HEK293 (cell line): ENCODE data around the gene GCNT1.

Experiments
- CTCF ChIP-seq: fragments of 450-650 bp; formaldehyde crosslinking; IDR thresholded peaks from 2 replicates; pipeline ENCODE4 v1.5.1; 2016; ENCODE audit warnings: missing biosample characterization, missing genetic modification characterization
- GLIS1 ChIP-seq: fragments of 450-650 bp; formaldehyde crosslinking; IDR thresholded peaks from 2 replicates; pipeline ENCODE4 v1.5.1; 2016; ENCODE audit warnings: missing biosample characterization, missing genetic modification characterization
- KLF16 ChIP-seq: fragments of 450-650 bp; formaldehyde crosslinking; IDR thresholded peaks from 2 replicates; pipeline ENCODE4 v1.5.1; 2017; ENCODE audit warnings: missing biosample characterization, missing genetic modification characterization
- TCF7L2 ChIP-seq: IDR thresholded peaks from 2 replicates; pipeline ENCODE4 v1.6.1; 2011; ENCODE audit warnings: low read depth, mild to moderate bottlenecking, inconsistent platforms, low read length, moderate library complexity, borderline replicate concordance
- ZBTB8A ChIP-seq: fragments of 450-650 bp; formaldehyde crosslinking; IDR thresholded peaks from 2 replicates; pipeline ENCODE4 v1.5.1; 2016; ENCODE audit warnings: missing biosample characterization, missing genetic modification characterization
- ZFP69B ChIP-seq: fragments of 450-650 bp; formaldehyde crosslinking; IDR thresholded peaks from 2 replicates; pipeline ENCODE4 v1.5.1; 2016; ENCODE audit warnings: missing biosample characterization, missing genetic modification characterization
- ZNF138 ChIP-seq: fragments of 450-650 bp; formaldehyde crosslinking; IDR thresholded peaks from 2 replicates; pipeline ENCODE4 v1.5.1; 2016; ENCODE audit warnings: missing biosample characterization, missing genetic modification characterization, borderline replicate concordance
- ZNF184 ChIP-seq: fragments of 450-650 bp; IDR thresholded peaks from 2 replicates; pipeline ENCODE4 v1.5.1; 2018; ENCODE audit warnings: missing biosample characterization, mild to moderate bottlenecking, missing genetic modification characterization
- ZNF274 ChIP-seq, 2 experiments: fragments of 200-500 bp in 1 of 2; fragments of 450-650 bp in 1 of 2; sonication (Bioruptor generic) in 1 of 2; formaldehyde crosslinking in 1 of 2; IDR thresholded peaks; 2 replicates each; pipeline versions ENCODE4 v1.5.1 to v1.6.1; 2014 to 2016; ENCODE audit warnings: borderline replicate concordance in 1 of 2, inconsistent platforms in 1 of 2, low read length in 1 of 2, missing biosample characterization in 1 of 2, missing genetic modification characterization in 1 of 2
- ZNF391 ChIP-seq: fragments of 450-650 bp; formaldehyde crosslinking; IDR thresholded peaks from 2 replicates; pipeline ENCODE4 v1.5.1; 2016; ENCODE audit warnings: low read depth, missing biosample characterization, missing genetic modification characterization, borderline replicate concordance
- ZNF404 ChIP-seq: fragments of 450-650 bp; formaldehyde crosslinking; IDR thresholded peaks from 2 replicates; pipeline ENCODE4 v1.5.1; 2017; ENCODE audit warnings: missing biosample characterization, missing genetic modification characterization
- ZNF488 ChIP-seq: fragments of 450-650 bp; formaldehyde crosslinking; IDR thresholded peaks from 2 replicates; pipeline ENCODE4 v1.5.1; 2016; ENCODE audit warnings: missing biosample characterization, missing genetic modification characterization
- ZNF768 ChIP-seq: fragments of 450-650 bp; formaldehyde crosslinking; IDR thresholded peaks from 2 replicates; pipeline ENCODE4 v1.5.1; 2018; ENCODE audit warnings: missing biosample characterization, mild to moderate bottlenecking, missing genetic modification characterization
- ZSCAN16 ChIP-seq: fragments of 450-650 bp; formaldehyde crosslinking; IDR thresholded peaks from 2 replicates; pipeline ENCODE4 v1.5.1; 2016; ENCODE audit warnings: missing biosample characterization, missing genetic modification characterization

GRCh38 chr9:76534026-76534425, 75.0 kb downstream of the GCNT1 start:
- no peak for TF ChIP-seq KLF16 (tag by site-specific recombination)
- TF ChIP-seq CTCF (tag by site-specific recombination) = no peak
- TF ChIP-seq ZNF488 (tag by site-specific recombination) = no peak
- TF ChIP-seq ZNF768 = no peak
- no peak for TF ChIP-seq TCF7L2
- TF ChIP-seq ZNF404 (tag by site-specific recombination) = no peak
- no peak for TF ChIP-seq ZNF391 (tag by site-specific recombination)
- TF ChIP-seq ZNF138 (tag by site-specific recombination) = no peak
- no peak for TF ChIP-seq GLIS1 (tag by site-specific recombination)
- TF ChIP-seq ZNF184 (tag by site-specific recombination) = no peak
- TF ChIP-seq ZNF274 (IDR thresholded peaks at IDR 0.05; ENCODE audit: low read length) = no peak
- TF ChIP-seq ZNF274 (tag by site-specific recombination; IDR thresholded peaks at IDR 0.05; ENCODE audit: borderline replicate concordance) = no peak
- no peak for TF ChIP-seq ZFP69B (tag by site-specific recombination)
- TF ChIP-seq ZBTB8A (tag by site-specific recombination) = no peak
- no peak for TF ChIP-seq ZSCAN16 (tag by site-specific recombination)
